ENCODE data around the gene DPF1. TPM values are rescaled to one million over a fixed set of nuclear protein-coding genes. Genes with fewer than 3 reads are reported as not detected.

DPF1 gene
- total and polyA plus RNA-seq, 2 donors (not counting 1 experiment from before 2014, with no cell fraction given) = not detected

GRCh38 chr19:38234615-38235014 lies 10.6 kb upstream of the DPF1 start:
- Histone ChIP-seq H3K79me2 (ENCODE audit: control insufficient read depth, insufficient read depth, low read length) (no peaks in the 10 kb centered on the region), H3K27ac (ENCODE audit: low read length in 2 of 2) (no peak overlapping the region), H2AFZ (ENCODE audit: insufficient read depth, low read depth, low read length, poor library complexity, severe bottlenecking) (no peak overlapping the region), H4K20me1 (ENCODE audit: control insufficient read depth, insufficient read depth, low read length, poor library complexity, severe bottlenecking) (no peaks in the 10 kb centered on the region), H3K9me3 (ENCODE audit: control extremely low read depth in 1 of 3, control insufficient read depth in 2 of 3, insufficient read depth in 1 of 3, low read length in 2 of 3) (no peaks in the 10 kb centered on the region), H3K4me2 (replicated peaks; ENCODE audit: low read depth, low read length, poor library complexity, severe bottlenecking) (no peak overlapping the region), H3K4me1 (ENCODE audit: control insufficient read depth in 2 of 2, insufficient read depth in 2 of 2, low read length in 2 of 2) (peaks cover 0 to 5% of the 10 kb centered on the region in 2 donors), H3K36me3 (replicated peaks in 1 of 2; ENCODE audit: control extremely low read depth in 1 of 2, control insufficient read depth in 1 of 2, extremely low read depth in 1 of 2, insufficient read depth in 2 of 2, low read length in 1 of 2) (no peaks in the 10 kb centered on the region), H3K27me3 (replicated peaks in 1 of 4; ENCODE audit: control extremely low read depth in 1 of 4, control insufficient read depth in 3 of 4, insufficient read depth in 4 of 4, low read length in 3 of 4) (peaks cover 0 to 40% (median 3%) of the 10 kb centered on the region in 4 experiments), H3K4me3 (ENCODE audit: control extremely low read depth in 1 of 5, extremely low read depth in 1 of 5, insufficient read depth in 1 of 5, low read depth in 2 of 5, low read length in 4 of 5) (no peak overlapping the region), H3K9ac (ENCODE audit: low read length) (no peak overlapping the region)
- Mint-ChIP-seq H3K4me1 (peaks cover 3% of the 10 kb centered on the region), H3K27ac (no peak overlapping the region), H3K4me3 (no peak overlapping the region), H3K27me3 (peaks cover 20% of the 10 kb centered on the region), H3K9me3 (ENCODE audit: insufficient read depth) (no peaks in the 10 kb centered on the region)
- ChIA-PET CTCF (interaction anchor here (0.7 to 3.8 kb wide), 19 partner anchors 9 to 654 kb away, joined by 3 to 24 read pairs (median 3); partner anchors contain the start of genes CATSPERG, FAM98C, PPP1R14A and PSMD8), POLR2A (interaction anchor here (0.6 to 0.7 kb wide), 5 partner anchors 18 to 1075 kb away, joined by 5 to 9 read pairs (median 6); no protein-coding TSS in a partner anchor)
- 100% methylated on average over 4 of the region's 4 CpGs for WGBS (ENCODE audit: insufficient coverage)
- ATAC-seq (ENCODE audit: low read depth) = no peak
- intact Hi-C loops (cut with micrococcal nuclease) = loop anchor here (1.0 to 2.0 kb wide), 2 partner anchors 101 to 168 kb away; partner anchors contain the start of genes CATSPERG and FAM98C
- TF ChIP-seq, protein P1, sequence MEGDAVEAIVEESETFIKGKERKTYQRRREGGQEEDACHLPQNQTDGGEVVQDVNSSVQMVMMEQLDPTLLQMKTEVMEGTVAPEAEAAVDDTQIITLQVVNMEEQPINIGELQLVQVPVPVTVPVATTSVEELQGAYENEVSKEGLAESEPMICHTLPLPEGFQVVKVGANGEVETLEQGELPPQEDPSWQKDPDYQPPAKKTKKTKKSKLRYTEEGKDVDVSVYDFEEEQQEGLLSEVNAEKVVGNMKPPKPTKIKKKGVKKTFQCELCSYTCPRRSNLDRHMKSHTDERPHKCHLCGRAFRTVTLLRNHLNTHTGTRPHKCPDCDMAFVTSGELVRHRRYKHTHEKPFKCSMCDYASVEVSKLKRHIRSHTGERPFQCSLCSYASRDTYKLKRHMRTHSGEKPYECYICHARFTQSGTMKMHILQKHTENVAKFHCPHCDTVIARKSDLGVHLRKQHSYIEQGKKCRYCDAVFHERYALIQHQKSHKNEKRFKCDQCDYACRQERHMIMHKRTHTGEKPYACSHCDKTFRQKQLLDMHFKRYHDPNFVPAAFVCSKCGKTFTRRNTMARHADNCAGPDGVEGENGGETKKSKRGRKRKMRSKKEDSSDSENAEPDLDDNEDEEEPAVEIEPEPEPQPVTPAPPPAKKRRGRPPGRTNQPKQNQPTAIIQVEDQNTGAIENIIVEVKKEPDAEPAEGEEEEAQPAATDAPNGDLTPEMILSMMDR (IDR thresholded peaks at IDR 0.05) = no peak
- no peak for TF ChIP-seq EZH2 (IDR thresholded peaks at IDR 0.05; ENCODE audit: borderline replicate concordance, insufficient read depth, low read depth, low read length, poor library complexity, severe bottlenecking)
- DNase-seq = no peak

DNA sequence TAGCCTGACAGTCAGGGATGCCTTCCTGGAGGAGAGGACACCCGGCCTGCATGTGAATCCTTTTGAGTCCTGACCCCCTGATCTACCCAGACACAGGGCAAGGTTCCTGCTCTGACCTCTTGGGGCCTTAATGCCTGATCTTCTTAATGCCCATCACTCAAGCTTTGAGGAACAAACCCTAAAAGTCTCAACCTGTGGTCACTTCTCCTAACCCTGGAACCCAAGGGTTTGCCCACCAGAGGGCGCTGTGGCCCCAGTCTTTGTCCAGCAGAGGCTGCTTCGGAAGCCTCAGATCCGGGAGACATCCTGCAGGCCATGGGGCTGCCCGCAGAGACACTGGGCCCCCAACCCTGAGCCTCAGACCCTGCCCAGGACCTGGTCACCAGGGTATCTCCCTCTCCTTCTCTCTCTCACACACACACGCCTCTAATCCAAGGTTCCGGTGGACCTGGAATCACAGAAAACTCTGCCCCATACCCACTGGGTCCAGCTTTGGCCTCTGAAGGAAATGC lies 9.8 kb upstream of the DPF1 start:
- TF ChIP-seq, protein P1 (IDR thresholded peaks at IDR 0.05) = peak; percentile 78
- TF ChIP-seq EZH2 (IDR thresholded peaks at IDR 0.05; ENCODE audit: borderline replicate concordance, insufficient read depth, low read depth, low read length, poor library complexity, severe bottlenecking) = no peak

More for the DNA sequence above, 9.8 kb upstream of the DPF1 start:
- ChIA-PET POLR2A (interaction anchor here (0.7 kb wide), 1 partner anchor 17 kb away, joined by 5 read pairs; no protein-coding TSS in a partner anchor), CTCF (interaction anchor here (0.6 to 3.8 kb wide), 14 partner anchors 8 to 723 kb away, joined by 3 to 24 read pairs (median 5); partner anchors contain the start of genes CATSPERG, FAM98C, PSMD8 and SPINT2)
- ATAC-seq (ENCODE audit: low read depth) = peak; percentile 46
- Mint-ChIP-seq H3K27me3 (peaks cover 20% of the 10 kb centered on the region), H3K4me3 (no peak overlapping the region), H3K9me3 (ENCODE audit: insufficient read depth) (no peaks in the 10 kb centered on the region), H3K27ac (no peak overlapping the region), H3K4me1 (peaks cover 6% of the 10 kb centered on the region)
- Histone ChIP-seq H3K27ac (ENCODE audit: low read length in 2 of 2) (no peak overlapping the region), H3K79me2 (ENCODE audit: control insufficient read depth, insufficient read depth, low read length) (no peaks in the 10 kb centered on the region), H3K4me3 (ENCODE audit: control extremely low read depth in 1 of 5, extremely low read depth in 1 of 5, insufficient read depth in 1 of 5, low read depth in 2 of 5, low read length in 4 of 5) (no peak overlapping the region), H3K9me3 (ENCODE audit: control extremely low read depth in 1 of 3, control insufficient read depth in 2 of 3, insufficient read depth in 1 of 3, low read length in 2 of 3) (peaks cover 0 to 5% (median 0%) of the 10 kb centered on the region in 3 donors), H3K4me2 (replicated peaks; ENCODE audit: low read depth, low read length, poor library complexity, severe bottlenecking) (no peak overlapping the region), H3K4me1 (ENCODE audit: control insufficient read depth in 2 of 2, insufficient read depth in 2 of 2, low read length in 2 of 2) (peaks cover 5 to 11% of the 10 kb centered on the region in 2 donors), H2AFZ (ENCODE audit: insufficient read depth, low read depth, low read length, poor library complexity, severe bottlenecking) (peak overlapping the region; percentile 25), H3K9ac (ENCODE audit: low read length) (no peak overlapping the region), H4K20me1 (ENCODE audit: control insufficient read depth, insufficient read depth, low read length, poor library complexity, severe bottlenecking) (no peaks in the 10 kb centered on the region), H3K36me3 (replicated peaks in 1 of 2; ENCODE audit: control extremely low read depth in 1 of 2, control insufficient read depth in 1 of 2, extremely low read depth in 1 of 2, insufficient read depth in 2 of 2, low read length in 1 of 2) (no peaks in the 10 kb centered on the region), H3K27me3 (replicated peaks in 1 of 4; ENCODE audit: control extremely low read depth in 1 of 4, control insufficient read depth in 3 of 4, insufficient read depth in 4 of 4, low read length in 3 of 4) (peaks cover 0 to 46% (median 5%) of the 10 kb centered on the region in 4 experiments)
- peak; percentile 83 for DNase-seq
- WGBS (ENCODE audit: insufficient coverage) = 36% methylated on average over 7 of the region's 7 CpGs
- intact Hi-C loops (cut with micrococcal nuclease) = loop anchor here (1.0 to 2.0 kb wide), 2 partner anchors 102 to 169 kb away; partner anchors contain the start of genes CATSPERG and FAM98C
